IPS-20b (cell line): ENCODE results near the gene CCDC68.
"Not testable (repeated sequence)": the region's sequence is repeated elsewhere in the genome, so short reads cannot be mapped to it uniquely, and the experiment has no call there.

ENCODE experiments used
- H3K27ac ChIP-seq: one replicate; pipeline ENCODE4 v1.5.1; 2013; ENCODE audit warnings: low read length
- H3K27me3 ChIP-seq: 2 replicates; pipeline ENCODE4 v1.6.1; 2013; ENCODE audit warnings: mild to moderate bottlenecking, low read length, inconsistent platforms; ENCODE audit not compliant: insufficient read depth
- H3K36me3 ChIP-seq: 2 replicates; pipeline ENCODE4 v1.6.1; 2013; ENCODE audit warnings: low read depth, mild to moderate bottlenecking, inconsistent platforms, low read length, moderate library complexity; ENCODE audit not compliant: insufficient read depth
- H3K4me1 ChIP-seq: 2 replicates; pipeline ENCODE4 v1.6.1; 2013; ENCODE audit warnings: mild to moderate bottlenecking, control low read depth, inconsistent platforms, low read length, moderate library complexity; ENCODE audit not compliant: insufficient read depth
- H3K4me3 ChIP-seq: 2 replicates; pipeline ENCODE4 v1.5.1; 2013; ENCODE audit warnings: mild to moderate bottlenecking, low read length, inconsistent platforms
- H3K9ac ChIP-seq: 2 replicates; pipeline ENCODE4 v1.6.1; 2013; ENCODE audit warnings: low read depth, mild to moderate bottlenecking, inconsistent platforms, low read length, moderate library complexity
- H3K9me3 ChIP-seq: 2 replicates; pipeline ENCODE4 v1.6.1; 2013; ENCODE audit warnings: mild to moderate bottlenecking, low read depth, low read length, inconsistent platforms; ENCODE audit not compliant: insufficient read depth

Gene CCDC68

GRCh38 chr18:54867131-54867530 is 92.1 kb downstream of the CCDC68 start:
- no peak overlapping the region for H3K27ac ChIP-seq
- H3K4me3 ChIP-seq, result no peak overlapping the region
- H3K36me3 ChIP-seq, result no peaks in the 10 kb centered on the region
- H3K4me1 ChIP-seq, result no peaks in the 10 kb centered on the region
- no peaks in the 10 kb centered on the region for H3K27me3 ChIP-seq
- no peak overlapping the region for H3K9ac ChIP-seq
- no peaks in the 10 kb centered on the region for H3K9me3 ChIP-seq

- Histone ChIP-seq H3K36me3 (no peaks in the 10 kb centered on the region), H3K9me3 (no peaks in the 10 kb centered on the region), H3K9ac (no peak overlapping the region), H3K4me1 (peaks cover 9% of the 10 kb centered on the region), H3K27ac (no peak overlapping the region), H3K4me3 (no peak overlapping the region), H3K27me3 (no peaks in the 10 kb centered on the region)
These were observed 98.3 kb downstream of the CCDC68 start for GRCh38 chr18:54860941-54861340.

- Histone ChIP-seq H3K4me3 (no peak overlapping the region), H3K27ac (no peak overlapping the region), H3K36me3 (no peaks in the 10 kb centered on the region), H3K4me1 (peaks cover 9% of the 10 kb centered on the region), H3K9ac (no peak overlapping the region), H3K9me3 (no peaks in the 10 kb centered on the region), H3K27me3 (no peaks in the 10 kb centered on the region)
These were observed 99.4 kb downstream of the CCDC68 start for GRCh38 chr18:54859667-54860421.

DNA sequence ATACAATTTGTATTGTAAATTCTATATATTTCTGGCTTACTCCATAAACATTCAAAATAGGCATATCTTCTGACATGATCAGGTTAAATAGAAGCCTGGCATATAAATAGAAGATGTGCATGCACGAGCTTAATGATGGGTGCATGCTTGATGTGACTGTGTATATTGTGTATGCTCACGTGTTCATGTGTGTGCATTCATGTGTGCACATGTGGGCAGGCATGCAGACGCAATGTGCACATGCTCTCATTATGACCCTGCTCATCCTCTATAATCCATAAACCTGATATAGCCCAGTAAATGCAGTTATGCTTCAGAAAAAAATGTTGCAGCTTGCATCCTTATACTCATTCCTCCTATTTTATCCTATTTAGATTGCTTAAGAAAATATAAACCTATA is 101.8 kb downstream of the CCDC68 start:
- Histone ChIP-seq H3K36me3 (no peaks in the 10 kb centered on the region), H3K27ac (no peak overlapping the region), H3K9me3 (no peaks in the 10 kb centered on the region), H3K4me3 (no peak overlapping the region), H3K27me3 (no peaks in the 10 kb centered on the region), H3K4me1 (peaks cover 9% of the 10 kb centered on the region), H3K9ac (no peak overlapping the region)

- Histone ChIP-seq H3K27ac (no peak overlapping the region), H3K27me3 (no peaks in the 10 kb centered on the region), H3K4me1 (peaks cover 9% of the 10 kb centered on the region), H3K9ac (no peak overlapping the region), H3K9me3 (no peaks in the 10 kb centered on the region), H3K36me3 (no peaks in the 10 kb centered on the region), H3K4me3 (no peak overlapping the region)
These were observed 103.1 kb downstream of the CCDC68 start for GRCh38 chr18:54856105-54856646.

DNA sequence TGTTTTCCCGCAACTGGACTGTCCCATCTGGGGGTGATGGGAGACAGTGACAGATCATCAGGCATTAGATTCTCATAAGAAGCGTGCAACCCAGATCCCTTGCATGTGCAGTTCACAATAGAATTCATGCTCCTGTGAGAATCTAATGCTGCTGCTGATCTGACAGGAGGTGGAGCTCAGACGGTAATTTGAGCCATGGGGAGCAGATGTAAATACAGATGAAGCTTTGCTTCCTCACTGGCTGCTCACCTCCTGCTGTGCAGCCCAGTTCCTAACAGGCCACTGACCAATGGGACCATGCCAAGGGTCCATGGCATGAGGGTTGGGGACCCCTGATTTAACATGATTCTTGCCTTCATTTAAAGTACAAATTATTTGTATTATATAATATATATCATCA is 104.2 kb downstream of the CCDC68 start:
- not testable (repeated sequence) for H3K9ac ChIP-seq, H3K9me3 ChIP-seq, H3K27ac ChIP-seq, H3K27me3 ChIP-seq, H3K4me3 ChIP-seq, H3K36me3 ChIP-seq, H3K4me1 ChIP-seq

- no peak overlapping the region for H3K4me3 ChIP-seq
- H3K9me3 ChIP-seq, result no peaks in the 10 kb centered on the region
- H3K27me3 ChIP-seq, result no peaks in the 10 kb centered on the region
- H3K4me1 ChIP-seq, result no peaks in the 10 kb centered on the region
- H3K9ac ChIP-seq, result no peak overlapping the region
- H3K36me3 ChIP-seq, result no peaks in the 10 kb centered on the region
- H3K27ac ChIP-seq, result no peak overlapping the region
These were observed 106.2 kb downstream of the CCDC68 start for GRCh38 chr18:54852780-54853675.
